IPS-11a (cell line): ENCODE results near the gene UNC79.
"Not testable (repeated sequence)": the region's sequence is repeated elsewhere in the genome, so short reads cannot be mapped to it uniquely, and the experiment has no call there.

ENCODE experiments used
- H3K4me3 ChIP-seq: one replicate; pipeline ENCODE4 v1.5.1; 2013; ENCODE audit warnings: low read depth, low read length, control low read depth

The UNC79 gene

DNA sequence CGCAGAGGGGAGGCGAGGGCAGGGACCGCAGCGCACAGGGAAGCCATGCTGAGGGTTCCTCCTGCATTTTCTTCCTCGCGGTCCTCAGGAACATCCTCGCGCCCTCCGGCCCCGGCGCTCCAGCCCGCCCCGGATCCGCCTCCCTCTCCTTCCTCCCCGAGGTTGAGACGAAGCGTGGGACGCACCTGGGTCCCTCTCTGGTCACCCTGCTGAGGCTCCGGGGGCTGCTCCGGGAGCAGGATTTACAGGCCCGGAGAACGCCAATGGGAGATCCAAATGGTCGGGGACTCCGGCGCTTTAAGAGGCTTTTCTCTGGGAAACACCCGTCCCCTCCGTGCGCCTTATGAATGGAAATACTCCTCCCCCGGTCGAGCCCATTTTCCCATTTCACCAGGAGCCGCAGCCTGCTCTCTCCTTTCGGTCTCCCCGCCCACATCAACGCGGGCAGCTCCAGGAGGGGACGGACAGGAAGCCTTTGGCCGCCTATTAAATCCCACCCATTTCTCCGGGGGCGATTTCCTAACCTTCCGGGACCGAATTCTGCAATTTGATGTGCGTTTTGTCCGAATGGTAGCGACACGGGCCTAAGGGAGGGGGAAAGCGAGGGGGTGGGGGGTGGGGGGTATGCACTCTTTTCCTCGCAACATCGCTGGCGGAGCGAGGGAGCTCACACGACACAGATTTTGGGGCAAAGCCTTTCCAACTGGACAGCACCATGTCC is at the start of gene UNC79:
Gene UNC79 (plus strand): TSS at position 625 of the 721 bp plus-strand sequence. CDS start 91 bp downstream, at position 716.
- peak within 1 kb of the TSS; percentile 61 for H3K4me3 ChIP-seq

DNA sequence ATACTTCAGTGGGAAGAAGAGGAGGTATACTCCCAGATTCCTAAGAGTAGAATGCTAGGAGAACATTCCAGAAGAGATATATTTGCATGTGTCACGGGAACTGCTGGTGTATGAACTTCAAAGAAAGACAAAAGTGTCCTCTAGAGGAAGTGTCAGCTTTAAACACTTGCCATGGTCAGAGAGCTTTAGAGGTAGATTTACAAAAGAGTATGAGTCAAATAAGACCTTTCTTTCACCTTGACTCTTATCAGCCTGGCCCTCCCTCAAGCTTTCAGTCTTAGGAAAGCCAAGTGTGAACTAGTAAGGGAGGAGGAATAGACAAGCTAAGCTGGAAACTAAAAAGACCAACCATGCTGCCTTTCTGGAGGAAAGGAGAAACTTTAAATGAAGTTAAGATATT is 49.1 kb upstream of the UNC79 start:
- H3K4me3 ChIP-seq, result no peak overlapping the region

DNA sequence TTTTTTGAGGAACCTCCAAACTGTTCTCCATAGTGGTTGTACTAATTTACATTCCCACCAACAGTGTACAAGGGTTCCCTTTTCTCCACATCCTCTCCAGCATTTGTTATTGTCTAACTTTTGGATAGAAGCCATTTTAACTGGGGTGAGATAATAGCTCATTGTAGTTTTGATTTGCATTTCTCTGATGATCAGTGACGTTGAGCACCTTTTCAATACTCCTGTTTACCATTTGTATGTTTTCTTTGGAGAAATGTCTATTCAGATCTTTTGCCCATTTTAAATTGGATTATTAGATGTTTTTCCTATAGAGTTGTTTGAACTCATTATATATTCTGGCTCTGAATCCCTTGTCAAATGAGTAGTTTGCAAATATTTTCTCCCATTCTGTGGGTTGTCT is 46.5 kb upstream of the UNC79 start:
- H3K4me3 ChIP-seq, result not testable (repeated sequence)

DNA sequence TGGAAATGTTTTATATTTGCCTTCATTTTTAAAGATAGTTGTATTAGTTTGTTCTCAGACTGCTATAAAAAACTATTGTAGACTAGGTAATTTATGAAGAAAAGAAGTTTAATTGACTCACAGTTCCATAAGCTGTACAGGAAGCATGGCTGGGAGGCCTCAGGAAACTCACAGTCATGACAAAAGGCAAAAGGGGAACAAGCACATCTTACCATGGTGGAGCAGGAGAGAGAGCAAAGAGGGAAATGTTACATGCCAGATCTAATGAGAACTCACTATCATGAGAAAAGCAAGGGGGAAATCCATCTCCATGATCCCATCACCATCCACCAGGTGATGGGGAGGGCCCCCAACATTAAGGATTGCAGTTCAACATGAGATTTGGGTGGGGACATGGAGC is 35.5 kb upstream of the UNC79 start:
- H3K4me3 ChIP-seq, result no peak overlapping the region

DNA sequence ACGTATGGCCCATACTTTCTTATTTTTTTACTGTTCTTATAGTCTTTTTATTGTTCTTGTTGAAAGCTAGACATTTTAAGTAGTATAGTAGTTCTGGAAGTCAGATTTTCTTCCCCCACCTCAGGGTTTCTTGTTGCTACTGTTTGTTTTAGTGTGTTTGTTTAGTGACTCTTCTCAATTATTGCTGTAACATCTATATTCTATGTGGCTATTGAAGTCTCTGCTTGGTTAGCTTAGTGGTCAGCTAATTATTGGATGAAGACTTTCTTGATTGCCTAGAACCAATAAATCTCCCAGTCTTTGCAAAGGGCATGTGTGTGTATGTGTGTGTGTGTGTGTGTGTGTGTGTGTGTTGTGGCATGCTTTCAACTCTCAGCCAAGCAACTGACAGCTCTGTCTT is 34.3 kb upstream of the UNC79 start:
- no peak overlapping the region for H3K4me3 ChIP-seq

DNA sequence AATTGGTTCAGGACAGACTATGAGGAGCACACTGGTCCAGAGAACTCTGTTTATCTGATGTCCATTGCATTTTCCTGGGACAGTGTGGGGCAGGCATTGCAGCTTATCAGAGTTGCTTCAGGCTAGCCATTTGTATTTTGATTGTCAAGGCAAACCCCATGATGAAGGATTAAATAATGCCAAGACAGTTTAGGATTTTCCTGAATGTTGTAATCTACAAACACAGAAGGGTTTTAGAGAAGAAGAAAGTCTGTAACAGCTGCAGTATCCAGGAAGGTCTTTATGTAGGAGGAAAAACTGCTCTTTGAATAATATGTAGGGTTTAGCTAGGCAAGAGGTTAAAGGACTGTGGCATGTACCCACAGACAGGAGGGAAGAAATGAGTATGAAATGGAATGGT is 32.2 kb upstream of the UNC79 start:
- no peak overlapping the region for H3K4me3 ChIP-seq

DNA sequence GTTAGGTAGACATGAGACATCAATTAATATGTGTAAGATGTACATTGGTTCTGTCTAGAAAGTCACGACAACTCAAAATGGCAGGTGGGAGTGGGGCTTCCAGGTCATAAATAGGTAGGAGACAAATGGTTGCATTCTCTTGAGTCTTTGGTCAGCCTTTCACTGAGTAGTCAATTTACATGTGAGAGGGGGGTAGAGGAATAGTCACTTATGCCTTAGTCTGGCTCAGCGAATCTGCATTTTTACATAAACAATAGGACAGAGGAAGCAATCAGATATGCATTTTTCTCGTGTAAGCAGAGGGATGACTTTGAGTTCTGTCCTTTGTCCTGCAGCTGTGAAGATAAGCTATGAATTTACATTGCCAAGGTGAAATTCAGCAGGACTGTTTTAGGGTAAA is 27.8 kb upstream of the UNC79 start:
- H3K4me3 ChIP-seq, result no peak overlapping the region

DNA sequence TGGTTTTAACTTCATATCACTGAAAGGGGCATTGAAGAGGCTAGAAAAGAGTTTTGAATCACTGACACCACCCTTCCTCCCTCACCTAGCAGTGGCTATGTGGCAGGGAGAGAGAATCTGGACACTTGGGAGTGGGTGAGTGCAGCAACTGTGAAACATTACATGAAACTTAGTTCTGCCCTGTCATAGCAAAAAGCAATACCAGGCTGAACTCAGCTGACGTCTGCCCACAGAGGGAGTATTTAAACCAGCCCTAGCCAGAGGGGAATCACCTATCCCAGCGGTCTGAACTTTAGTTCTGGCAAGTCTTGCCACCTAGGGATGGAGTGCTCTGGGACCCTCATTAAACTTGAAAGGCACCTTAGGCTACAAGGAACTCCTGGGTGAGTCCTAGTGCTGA is 20.7 kb upstream of the UNC79 start:
- no peak overlapping the region for H3K4me3 ChIP-seq

DNA sequence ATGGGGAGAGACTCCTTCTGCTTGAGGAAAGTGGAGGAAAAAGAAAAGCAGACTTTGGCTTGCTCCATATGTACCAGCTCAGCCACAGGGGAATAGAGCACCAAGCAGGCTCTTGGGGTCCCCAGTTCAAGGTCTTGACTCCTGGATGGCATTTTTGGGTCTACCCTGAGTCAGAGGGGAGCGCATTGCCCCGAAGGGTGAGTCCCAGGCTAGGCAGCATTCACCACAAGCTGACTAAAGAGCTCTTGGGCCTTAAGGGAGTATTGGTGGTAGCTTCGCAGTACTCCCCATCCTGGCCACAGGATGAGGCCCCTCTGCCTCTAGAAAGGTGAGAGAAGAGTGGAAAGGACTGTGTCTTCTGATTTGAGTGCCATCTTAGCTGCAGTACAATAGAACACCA is 19.8 kb upstream of the UNC79 start:
- H3K4me3 ChIP-seq, result no peak overlapping the region

DNA sequence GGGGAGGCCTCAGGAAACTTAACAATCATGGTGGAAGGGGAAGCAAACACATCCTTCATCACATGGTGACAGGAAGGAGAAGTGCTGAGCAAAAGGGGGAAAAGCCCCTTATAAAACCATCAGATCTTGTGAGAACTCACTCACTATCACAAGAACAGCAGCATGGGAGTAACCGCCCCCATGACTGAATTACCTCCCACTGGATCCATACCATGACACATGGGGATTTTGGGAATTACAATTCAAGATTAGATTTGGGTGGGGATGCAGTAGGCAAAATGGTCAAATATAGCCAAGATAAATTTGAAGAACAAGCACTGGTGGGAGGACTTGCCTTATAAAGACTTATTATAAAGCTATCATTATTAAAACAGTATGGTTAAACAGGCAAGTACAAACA is 5.6 kb upstream of the UNC79 start:
- not testable (repeated sequence) for H3K4me3 ChIP-seq

DNA sequence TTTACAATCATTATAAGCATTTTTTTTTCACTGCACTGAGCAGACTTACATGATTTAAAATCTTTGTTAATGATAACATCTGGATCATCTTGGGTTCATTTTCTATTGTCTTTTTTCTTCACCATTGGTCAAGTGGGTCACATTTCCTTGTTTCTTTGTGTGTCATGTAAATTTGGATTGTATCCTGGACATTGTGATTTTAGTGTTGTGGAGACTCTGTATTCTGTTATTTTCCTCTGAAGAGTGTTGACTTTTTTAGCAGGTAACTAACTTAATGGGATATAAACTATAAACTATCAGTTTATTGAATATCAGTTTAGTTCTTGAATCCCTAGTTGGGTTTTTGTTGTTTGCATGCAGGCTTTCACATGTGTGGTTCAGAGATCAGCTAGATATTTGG is 4.0 kb upstream of the UNC79 start:
- no peak overlapping the region for H3K4me3 ChIP-seq

DNA sequence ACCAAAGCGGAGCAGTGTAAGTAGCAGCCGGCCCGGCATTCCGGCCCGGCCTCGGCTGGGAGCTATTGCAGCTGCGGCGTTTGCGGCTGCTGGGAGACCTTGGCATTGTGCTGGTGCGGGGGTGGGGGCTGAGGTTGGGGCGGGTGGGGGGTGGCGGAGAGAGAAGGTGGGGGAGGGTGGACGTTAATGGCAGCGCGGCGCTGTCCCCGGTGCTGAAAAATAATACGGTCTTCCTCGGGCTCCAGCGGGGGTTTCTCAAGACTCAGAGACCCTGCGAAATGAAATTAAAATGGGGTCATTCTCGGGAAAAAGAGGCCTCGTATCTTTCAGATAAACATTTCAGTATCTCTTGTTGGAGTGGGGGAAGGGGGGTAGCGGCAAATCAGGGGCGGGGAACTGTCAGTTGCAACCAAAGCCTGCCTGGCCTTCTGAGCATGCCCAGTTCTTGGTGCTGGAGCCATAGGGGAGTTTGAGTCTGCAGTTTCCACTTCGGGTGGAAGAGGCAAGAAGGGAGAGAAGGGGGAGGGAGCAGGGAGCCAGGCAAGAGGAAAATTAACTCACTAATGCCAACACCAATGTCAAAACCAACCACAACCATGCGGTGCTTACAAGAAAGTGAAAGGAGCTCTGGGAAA is 414 bp downstream of the UNC79 start:
- H3K4me3 ChIP-seq, result peak overlapping the region; percentile 61

DNA sequence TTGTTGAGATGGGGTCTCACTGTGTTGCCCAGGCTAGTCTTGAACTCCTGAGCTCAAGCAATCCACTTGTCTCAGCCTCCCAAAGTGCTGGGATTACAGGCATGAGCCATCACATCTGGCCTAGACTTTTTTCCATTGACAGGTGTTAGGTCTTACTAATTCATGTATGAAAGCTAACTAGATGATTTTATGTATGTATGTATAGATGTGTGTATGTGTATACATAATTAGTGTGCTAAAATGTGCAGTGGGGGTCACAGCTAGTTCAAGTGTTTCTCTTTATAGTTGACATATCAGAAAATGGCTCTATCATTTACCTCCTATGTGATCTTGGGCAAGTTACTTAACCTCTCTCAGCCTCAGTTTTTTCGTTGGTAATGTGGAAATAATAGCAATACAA is 23.5 kb downstream of the UNC79 start:
- no peak overlapping the region for H3K4me3 ChIP-seq

DNA sequence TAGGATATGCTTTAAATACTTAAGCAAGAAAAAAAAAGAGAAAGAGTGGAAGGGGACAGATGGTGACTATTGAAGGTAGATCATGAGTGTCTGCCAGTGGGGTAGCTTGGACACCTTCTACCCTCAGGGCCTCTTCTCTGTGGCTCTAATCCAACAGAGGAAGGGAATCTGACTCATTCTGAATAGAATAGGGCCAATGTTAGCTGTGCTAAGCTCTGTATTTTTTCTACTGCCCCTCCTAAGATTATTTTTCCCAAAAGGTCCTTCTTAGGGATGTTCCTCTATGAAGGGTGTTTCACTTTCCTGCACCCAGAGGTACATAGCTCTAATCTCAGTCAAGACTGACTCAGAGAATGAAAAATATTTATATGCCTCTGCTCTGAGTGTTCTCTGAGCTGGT is 25.6 kb downstream of the UNC79 start:
- H3K4me3 ChIP-seq, result no peak overlapping the region

DNA sequence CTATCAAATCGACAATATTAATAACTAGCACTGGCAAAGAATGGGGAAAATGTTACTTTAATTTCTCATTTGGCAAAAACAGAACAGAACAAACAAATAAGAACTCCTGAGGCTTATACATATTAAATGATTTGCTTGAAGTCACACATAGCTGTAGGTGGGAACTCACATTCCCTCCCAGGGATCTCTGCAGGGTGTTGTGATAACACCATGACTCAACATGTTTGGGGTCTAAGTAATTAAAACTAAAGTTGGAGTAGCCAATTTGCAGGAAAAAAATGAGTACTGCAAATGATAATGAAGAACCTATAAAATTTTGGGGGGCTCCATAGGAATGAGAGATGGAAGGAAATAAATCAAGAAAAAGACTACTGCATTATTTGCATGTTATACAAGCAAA is 27.5 kb downstream of the UNC79 start:
- H3K4me3 ChIP-seq, result no peak overlapping the region

DNA sequence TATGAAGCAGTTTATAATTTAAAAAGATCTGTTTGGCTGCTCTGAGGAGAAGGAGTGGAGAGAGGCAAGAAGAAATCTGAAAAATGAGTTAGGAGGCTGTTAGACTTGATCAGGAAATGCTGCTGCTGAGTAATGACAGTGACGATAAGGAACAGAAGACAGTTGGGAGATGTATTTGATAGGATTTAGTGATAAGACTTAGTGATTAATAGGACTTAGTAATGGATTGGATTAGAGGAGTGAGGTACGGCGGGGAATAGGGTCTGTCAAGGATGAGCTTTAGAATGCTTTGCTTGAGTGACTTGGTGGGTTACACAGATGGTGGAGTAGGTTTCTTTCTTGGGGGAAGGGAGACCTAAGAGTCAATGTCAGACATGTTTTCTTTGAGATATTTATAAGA is 31.7 kb downstream of the UNC79 start:
- H3K4me3 ChIP-seq, result no peak overlapping the region

DNA sequence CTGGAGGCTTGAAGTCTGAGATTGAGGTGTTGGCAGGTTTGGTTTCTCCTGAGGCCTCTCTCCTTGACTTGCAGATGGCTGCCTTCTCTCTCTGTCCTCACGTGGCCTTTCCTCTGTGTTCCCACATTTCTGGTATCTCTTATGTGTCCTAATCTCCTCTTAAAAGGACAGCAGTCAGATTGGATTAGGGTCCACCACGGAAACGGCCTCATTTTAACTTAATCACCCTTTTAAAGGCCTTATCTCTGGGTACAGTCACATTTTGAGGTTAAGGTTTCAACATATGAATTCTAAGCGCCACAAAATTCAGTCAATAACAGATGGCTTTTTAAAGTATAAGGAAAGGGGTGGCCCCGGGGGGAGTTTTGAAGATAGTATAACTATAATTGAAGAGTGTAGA is 33.5 kb downstream of the UNC79 start:
- no peak overlapping the region for H3K4me3 ChIP-seq

DNA sequence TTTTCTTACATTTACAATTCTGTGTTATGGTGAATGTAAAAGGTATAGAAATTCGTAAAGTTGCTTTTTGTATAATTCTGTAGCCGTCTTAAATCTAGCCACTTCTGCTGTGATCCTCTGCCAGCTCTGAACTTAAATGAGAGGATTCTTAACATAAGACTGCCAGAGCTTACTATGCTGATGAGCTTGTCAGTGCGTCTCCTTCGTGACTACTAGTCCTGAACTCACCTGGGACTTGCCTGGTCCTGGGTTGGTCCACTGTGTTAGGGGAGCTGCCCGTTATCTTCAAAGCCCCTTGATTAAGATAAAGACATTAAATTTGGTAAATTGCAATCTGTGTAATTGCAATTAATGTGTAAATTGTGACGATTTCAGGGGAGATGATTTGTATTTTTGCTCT is 44.7 kb downstream of the UNC79 start:
- no peak overlapping the region for H3K4me3 ChIP-seq

DNA sequence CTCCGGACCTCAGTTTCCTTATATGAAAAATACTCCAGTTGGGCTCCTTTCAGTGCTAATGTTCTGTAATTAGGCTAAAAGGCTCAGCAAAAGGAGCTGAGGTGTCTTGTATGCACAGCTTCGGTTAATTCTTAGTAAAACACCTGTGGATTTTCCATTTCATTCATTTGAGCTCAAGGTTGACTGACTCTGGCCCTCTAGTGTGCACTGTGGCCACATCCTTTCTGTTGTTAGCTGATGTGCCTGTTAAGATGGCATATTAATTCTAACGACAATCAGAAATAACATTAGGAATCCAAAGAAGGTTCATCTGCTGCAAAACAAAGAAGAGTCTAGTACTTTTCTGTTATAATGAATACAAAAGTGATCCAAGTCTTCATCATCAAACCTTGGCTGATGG is 45.6 kb downstream of the UNC79 start:
- H3K4me3 ChIP-seq, result no peak overlapping the region

DNA sequence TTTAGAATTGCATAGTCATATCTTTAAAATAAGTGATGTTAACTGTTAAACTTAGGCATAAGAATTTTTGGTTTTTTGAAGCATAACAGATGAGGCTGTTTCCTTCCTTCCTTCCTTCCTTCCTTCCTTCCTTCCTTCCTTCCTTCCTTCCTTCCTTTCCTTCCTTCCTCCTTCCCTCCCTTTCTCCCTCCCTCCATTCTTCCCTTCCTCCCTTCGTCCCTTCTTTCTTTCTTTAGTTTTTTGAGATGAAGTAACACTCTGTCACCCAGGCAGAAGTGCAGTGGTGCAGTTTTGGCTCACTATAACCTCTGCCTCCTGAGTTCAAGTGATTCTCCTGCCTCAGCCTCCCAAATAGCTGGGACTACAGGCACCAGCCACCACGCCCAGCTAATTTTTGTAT is 48.3 kb downstream of the UNC79 start:
- H3K4me3 ChIP-seq, result not testable (repeated sequence)

DNA sequence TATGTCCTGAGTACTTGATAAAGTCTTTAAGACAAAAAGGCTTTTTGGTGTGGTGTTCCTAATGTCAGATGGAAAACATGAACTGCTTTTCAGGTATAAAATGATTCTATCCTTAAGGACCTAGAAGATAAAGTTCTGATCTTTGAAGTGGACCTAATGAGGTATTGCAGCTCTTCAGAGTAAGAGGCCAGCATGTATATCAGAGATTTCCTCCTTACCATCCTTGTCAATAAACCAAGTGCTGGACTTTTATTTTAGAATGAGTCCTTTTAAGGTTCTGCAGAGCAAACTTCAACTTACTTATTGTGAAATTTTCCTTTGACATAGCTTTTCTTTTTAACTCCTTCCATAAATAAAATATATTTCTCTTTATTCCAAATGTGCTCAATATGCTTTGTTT is 50.1 kb downstream of the UNC79 start:
- H3K4me3 ChIP-seq, result no peak overlapping the region

DNA sequence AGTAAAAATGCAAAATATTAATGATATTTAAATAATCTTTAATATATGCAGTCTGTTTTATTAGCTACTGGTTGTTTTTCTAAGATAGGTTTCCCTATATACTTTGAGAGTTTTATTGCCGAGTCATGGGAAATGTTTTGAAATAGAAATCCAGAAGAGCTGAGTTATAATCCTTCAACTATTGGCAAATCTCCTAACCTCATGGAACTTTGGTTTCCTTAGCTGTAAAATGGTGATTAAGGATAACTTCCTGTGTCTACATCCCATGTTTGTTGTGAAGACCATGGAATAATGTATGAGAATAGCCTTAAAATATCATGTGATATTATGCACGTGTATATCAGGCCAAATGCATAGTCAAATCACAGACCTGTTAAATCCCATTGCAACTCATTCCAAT is 51.0 kb downstream of the UNC79 start:
- H3K4me3 ChIP-seq, result no peak overlapping the region

DNA sequence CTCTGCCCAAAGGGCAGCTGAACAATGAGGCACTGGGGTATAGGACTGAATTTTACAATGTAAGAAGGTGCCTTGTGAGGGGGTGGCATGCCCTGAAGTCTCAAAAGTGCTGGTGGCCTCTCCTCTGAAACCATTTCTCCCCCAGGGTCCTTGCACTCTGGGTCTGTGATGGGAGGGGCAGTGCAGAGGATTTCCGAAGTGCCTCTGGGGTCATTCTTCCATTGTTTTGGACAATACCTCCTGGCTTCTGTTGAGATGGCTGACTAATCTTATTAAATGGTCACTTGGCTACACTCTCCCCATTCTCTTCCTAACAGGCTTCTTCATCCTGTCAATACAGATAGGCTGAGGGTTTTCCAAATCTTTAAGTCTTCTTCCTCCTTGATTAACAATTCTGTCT is 59.3 kb downstream of the UNC79 start:
- H3K4me3 ChIP-seq, result no peak overlapping the region
